ENCODE measurements around the gene MRPL10.

- TF ChIP-seq CTCF (IDR thresholded peaks at IDR 0.05) = peak; percentile 52
- TF ChIP-seq EZH2 (IDR thresholded peaks at IDR 0.05) = no peak
- no peak for TF ChIP-seq EZH2phosphoT487 (IDR thresholded peaks at IDR 0.05)
Measured at GRCh38 chr17:47844814-47845715, 13.7 kb upstream of the MRPL10 start.

Data from neural progenitor cell (in vitro differentiated cells).